BLaER1 treated with 17β-estradiol and CSF1 and Interleukin-3, amounts not matched to agents 10 nM and 100 nM (cell line): ENCODE measurements around the gene AKAP1.
A peak's percentile ranks its signal among the peaks of the same experiment; 100 is the strongest.

Experiments
- H3K27ac ChIP-seq, 11 experiments: shearing (Covaris generic); formaldehyde crosslinking; 2 replicates each; pipeline ENCODE4 v1.8.1; 2022
- H3K27me3 ChIP-seq, 11 experiments: shearing (Covaris generic); formaldehyde crosslinking; 2 replicates each; pipeline ENCODE4 v1.8.1; 2022
- H3K36me3 ChIP-seq, 11 experiments: shearing (Covaris generic); formaldehyde crosslinking; 2 replicates each; pipeline ENCODE4 v1.8.1; 2022
- H3K4me1 ChIP-seq, 10 experiments: shearing (Covaris generic); formaldehyde crosslinking; 2 replicates each; pipeline ENCODE4 v1.8.1; 2022
- H3K4me2 ChIP-seq, 11 experiments: shearing (Covaris generic); formaldehyde crosslinking; 2 replicates each; pipeline ENCODE4 v1.8.1; 2022
- H3K4me3 ChIP-seq, 10 experiments: shearing (Covaris generic); formaldehyde crosslinking; 2 replicates each; pipeline ENCODE4 v1.8.1; 2022
- H3K9ac ChIP-seq, 11 experiments: shearing (Covaris generic); formaldehyde crosslinking; 2 replicates each; pipeline ENCODE4 v1.8.1; 2022
- H3K9me3 ChIP-seq, 11 experiments: shearing (Covaris generic); formaldehyde crosslinking; replicated peaks in 1 of 11; 2 replicates each; pipeline ENCODE4 v1.8.1; 2022
- H4K20me1 ChIP-seq, 11 experiments: shearing (Covaris generic); formaldehyde crosslinking; 2 replicates each; pipeline ENCODE4 v1.8.1; 2022
- Cebpa-rat ChIP-seq, 11 experiments: shearing (Covaris generic); IDR thresholded peaks; 2 replicates each; pipeline ENCODE4 v1.8.1; 2022

AKAP1 gene, protein sequence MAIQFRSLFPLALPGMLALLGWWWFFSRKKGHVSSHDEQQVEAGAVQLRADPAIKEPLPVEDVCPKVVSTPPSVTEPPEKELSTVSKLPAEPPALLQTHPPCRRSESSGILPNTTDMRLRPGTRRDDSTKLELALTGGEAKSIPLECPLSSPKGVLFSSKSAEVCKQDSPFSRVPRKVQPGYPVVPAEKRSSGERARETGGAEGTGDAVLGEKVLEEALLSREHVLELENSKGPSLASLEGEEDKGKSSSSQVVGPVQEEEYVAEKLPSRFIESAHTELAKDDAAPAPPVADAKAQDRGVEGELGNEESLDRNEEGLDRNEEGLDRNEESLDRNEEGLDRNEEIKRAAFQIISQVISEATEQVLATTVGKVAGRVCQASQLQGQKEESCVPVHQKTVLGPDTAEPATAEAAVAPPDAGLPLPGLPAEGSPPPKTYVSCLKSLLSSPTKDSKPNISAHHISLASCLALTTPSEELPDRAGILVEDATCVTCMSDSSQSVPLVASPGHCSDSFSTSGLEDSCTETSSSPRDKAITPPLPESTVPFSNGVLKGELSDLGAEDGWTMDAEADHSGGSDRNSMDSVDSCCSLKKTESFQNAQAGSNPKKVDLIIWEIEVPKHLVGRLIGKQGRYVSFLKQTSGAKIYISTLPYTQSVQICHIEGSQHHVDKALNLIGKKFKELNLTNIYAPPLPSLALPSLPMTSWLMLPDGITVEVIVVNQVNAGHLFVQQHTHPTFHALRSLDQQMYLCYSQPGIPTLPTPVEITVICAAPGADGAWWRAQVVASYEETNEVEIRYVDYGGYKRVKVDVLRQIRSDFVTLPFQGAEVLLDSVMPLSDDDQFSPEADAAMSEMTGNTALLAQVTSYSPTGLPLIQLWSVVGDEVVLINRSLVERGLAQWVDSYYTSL

DNA sequence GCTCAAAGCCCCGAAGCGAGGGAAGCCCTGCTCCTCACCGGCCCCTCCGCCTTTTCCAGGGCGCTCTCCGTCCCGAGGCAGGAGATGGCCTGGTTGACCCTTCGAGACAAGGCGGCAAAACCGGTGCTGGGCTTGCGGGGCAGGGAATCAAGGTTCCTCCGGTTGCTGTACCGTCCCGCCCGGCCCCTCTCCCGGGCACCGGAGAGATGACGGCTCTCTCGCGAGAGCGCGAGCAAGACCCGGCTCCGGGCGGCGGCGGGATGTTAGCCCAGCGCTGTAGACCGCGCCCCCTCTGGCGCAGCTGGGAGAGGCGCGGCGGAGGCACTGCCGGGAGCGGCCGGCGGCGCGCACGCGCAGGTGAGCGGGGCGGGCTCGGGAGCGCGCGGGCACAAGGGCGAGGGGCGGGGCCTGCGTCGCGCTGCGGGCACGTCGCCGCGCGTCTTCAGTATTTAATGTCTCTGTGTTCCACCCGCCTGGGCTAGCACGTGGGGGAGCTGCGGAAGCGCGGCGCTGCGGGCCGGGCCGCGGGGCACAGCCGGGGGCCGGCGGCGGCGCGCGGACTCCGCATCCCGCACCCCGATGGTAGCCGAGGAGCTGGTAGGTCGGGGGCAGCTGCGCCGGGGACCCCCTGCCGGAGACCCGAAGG lies at the start of gene AKAP1:
TSS of gene AKAP1 (plus strand) at position 445 of the 646 bp plus-strand sequence. CDS start 20,219 bp downstream, outside the sequence.
- Histone ChIP-seq H3K4me2 (peak within 1 kb of the TSS; percentile 89 to 99 (median 98)), H3K4me3 (peak within 1 kb of the TSS; percentile 80 to 97 (median 90)), H3K36me3 (peaks cover 0 to 16% (median 0%) of the 10 kb centered on the region in 11 experiments; a peak in 4 of 22 replicates), H3K9me3 (no peaks in the 10 kb centered on the region), H4K20me1 (peaks cover 0 to 47% (median 40%) of the 10 kb centered on the region in 11 experiments; a peak in 20 of 22 replicates), H3K9ac (peak within 1 kb of the TSS; percentile 91 to 97 (median 94)), H3K27ac (peak within 1 kb of the TSS; percentile 88 to 98 (median 93)), H3K27me3 (no peaks in the 10 kb centered on the region), H3K4me1 (peaks cover 51 to 61% (median 54%) of the 10 kb centered on the region in 10 experiments)
- no peak for TF ChIP-seq Cebpa-rat (IDR thresholded peaks at IDR 0.05)

DNA sequence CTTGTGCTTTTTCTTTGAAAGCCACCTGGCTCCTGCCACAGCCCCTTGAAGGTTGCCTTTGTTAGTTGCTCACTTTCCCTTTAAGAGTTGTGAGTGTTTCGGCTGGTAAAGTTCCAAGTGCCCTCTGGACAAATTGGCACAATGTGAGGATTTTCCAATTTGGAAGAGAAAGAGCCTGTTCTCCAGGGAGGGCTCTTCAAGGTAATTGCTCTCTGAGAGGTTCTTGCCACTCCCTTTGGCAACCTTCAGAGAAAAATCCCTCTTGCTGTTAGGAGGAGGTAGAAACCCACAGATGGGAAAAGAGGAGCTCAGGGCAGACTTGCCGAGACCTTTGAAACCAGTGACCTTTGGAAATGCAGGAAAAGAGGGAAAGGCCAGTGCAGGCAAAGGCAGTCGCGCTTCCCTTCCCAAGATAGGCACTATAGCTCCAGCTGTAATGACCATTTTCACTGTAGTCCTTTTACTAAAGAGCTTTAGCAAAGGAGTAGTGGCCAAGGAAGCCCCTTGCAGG lies 49.0 kb upstream of the AKAP1 start:
- H3K4me2 ChIP-seq, result no peak overlapping the region
- H3K9me3 ChIP-seq, result peaks cover 0 to under 1% (median 0%) of the 10 kb centered on the region in 11 experiments; a peak in 2 of 22 replicates
- no peaks in the 10 kb centered on the region for H3K27me3 ChIP-seq
- H3K4me3 ChIP-seq, result no peak overlapping the region
- no peak for TF ChIP-seq Cebpa-rat (IDR thresholded peaks at IDR 0.05)
- no peak overlapping the region for H3K27ac ChIP-seq
- H3K36me3 ChIP-seq, result no peaks in the 10 kb centered on the region
- H3K4me1 ChIP-seq, result peaks cover 0 to 14% (median 0%) of the 10 kb centered on the region in 10 experiments; a peak in 7 of 20 replicates
- H4K20me1 ChIP-seq, result no peaks in the 10 kb centered on the region
- no peak overlapping the region for H3K9ac ChIP-seq

DNA sequence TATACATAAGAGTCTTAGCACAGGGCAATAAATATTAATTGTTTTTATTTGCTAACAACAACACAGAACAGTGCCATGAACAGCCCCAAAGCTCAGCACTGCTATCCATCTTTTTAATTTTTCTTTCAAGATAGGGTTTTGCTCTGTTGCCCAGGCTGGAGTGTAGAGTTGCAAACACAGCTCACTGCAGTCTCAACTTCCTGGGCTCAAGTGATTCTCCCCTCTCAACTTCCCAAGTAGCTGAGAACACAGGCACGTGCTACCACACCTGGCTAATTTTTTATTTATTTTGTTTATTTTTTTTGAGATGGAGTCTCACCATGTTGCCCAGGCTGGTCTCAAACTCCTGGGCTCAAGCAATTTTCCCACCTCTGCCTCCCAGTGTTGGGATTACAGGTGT lies 47.6 kb upstream of the AKAP1 start:
- Histone ChIP-seq H3K4me2 (no peak overlapping the region), H3K4me1 (peaks cover 0 to 13% (median 0%) of the 10 kb centered on the region in 10 experiments; a peak in 7 of 20 replicates), H3K9me3 (no peaks in the 10 kb centered on the region), H3K36me3 (no peaks in the 10 kb centered on the region), H3K4me3 (no peak overlapping the region), H3K27ac (no peak overlapping the region), H3K9ac (no peak overlapping the region), H4K20me1 (no peaks in the 10 kb centered on the region), H3K27me3 (no peaks in the 10 kb centered on the region)
- no peak for TF ChIP-seq Cebpa-rat (IDR thresholded peaks at IDR 0.05)

DNA sequence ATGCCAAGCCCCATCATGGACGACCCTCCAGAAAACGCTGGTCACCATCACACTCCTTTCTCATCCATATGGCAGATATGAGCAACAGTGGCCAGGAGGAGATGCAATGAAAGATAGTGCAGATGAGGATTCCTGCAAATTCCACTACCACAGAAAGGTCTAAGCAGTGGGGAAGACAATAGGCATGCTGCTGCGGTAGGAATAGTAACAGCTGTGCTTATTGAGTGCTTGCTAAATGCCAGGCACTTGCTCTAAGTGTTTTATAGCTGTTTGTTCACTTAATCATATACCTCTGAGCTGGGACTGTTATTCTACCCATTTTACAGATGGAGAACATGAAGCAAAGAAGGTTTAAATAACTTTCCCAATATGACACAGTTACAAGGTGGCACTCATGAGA lies 46.6 kb upstream of the AKAP1 start:
- Histone ChIP-seq H3K27ac (no peak overlapping the region), H3K4me2 (no peak overlapping the region), H3K4me3 (no peak overlapping the region), H4K20me1 (no peaks in the 10 kb centered on the region), H3K9me3 (peaks cover 0 to 3% (median 0%) of the 10 kb centered on the region in 11 experiments; a peak in 1 of 22 replicates), H3K27me3 (peaks cover 0 to 5% (median 3%) of the 10 kb centered on the region in 11 experiments; a peak in 11 of 22 replicates), H3K9ac (no peak overlapping the region), H3K4me1 (peaks cover 0 to 3% (median 0%) of the 10 kb centered on the region in 10 experiments; a peak in 6 of 20 replicates), H3K36me3 (no peaks in the 10 kb centered on the region)
- no peak for TF ChIP-seq Cebpa-rat (IDR thresholded peaks at IDR 0.05)

DNA sequence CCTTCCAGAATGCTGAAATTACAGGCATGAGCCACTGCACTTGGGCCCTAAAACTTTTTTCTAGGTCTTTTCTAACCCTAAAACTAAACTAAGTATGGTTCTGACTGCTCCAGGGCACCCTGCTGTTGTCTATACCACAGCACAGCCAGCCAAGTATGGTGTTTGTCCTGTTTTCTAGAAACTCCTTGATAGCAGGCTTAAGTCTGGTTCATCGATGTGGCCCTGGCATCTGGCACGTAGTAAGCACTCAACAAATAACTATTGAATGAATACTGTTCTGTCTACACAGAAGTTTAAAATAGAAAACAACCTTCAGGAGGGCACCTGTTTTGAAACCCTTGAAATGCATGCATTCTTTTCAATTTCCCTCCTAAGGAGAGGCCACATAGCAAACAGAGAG lies 44.5 kb upstream of the AKAP1 start:
- Histone ChIP-seq H4K20me1 (no peaks in the 10 kb centered on the region), H3K9me3 (peaks cover 0 to 5% (median 0%) of the 10 kb centered on the region in 11 experiments; a peak in 3 of 22 replicates), H3K4me3 (no peak overlapping the region), H3K36me3 (no peaks in the 10 kb centered on the region), H3K4me2 (no peak overlapping the region), H3K4me1 (peaks cover 0 to 6% (median 3%) of the 10 kb centered on the region in 10 experiments; a peak in 17 of 20 replicates), H3K9ac (no peak overlapping the region), H3K27ac (no peak overlapping the region), H3K27me3 (peaks cover 17 to 25% (median 24%) of the 10 kb centered on the region in 11 experiments)
- no peak for TF ChIP-seq Cebpa-rat (IDR thresholded peaks at IDR 0.05)

DNA sequence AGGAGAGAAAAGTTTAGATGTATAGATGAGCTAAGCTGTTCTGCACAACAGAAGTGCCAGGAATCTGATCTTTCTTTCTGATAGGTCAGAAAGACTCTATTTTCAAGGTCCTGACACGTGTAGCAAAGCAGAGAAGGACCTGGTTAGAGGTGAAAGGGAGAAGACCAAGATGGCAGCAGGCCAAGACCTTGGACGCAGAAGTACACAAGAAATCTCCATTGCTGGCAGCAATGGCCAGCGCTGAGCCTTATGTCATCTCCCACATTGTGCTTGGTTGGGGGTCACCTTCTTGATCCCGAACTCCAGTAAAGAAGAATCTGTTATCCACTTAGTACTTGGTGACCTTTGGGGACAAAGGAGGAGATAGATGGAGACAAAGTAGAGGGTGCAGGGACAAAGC lies 41.8 kb upstream of the AKAP1 start:
- Histone ChIP-seq H3K27ac (no peak overlapping the region), H3K9ac (no peak overlapping the region), H3K9me3 (peaks cover 0 to 5% (median 0%) of the 10 kb centered on the region in 11 experiments; a peak in 4 of 22 replicates), H3K27me3 (peaks cover 43 to 52% (median 51%) of the 10 kb centered on the region in 11 experiments), H4K20me1 (peaks cover 0 to 4% (median 0%) of the 10 kb centered on the region in 11 experiments; a peak in 2 of 22 replicates), H3K36me3 (no peaks in the 10 kb centered on the region), H3K4me2 (no peak overlapping the region), H3K4me3 (no peak overlapping the region), H3K4me1 (peaks cover 14 to 25% (median 15%) of the 10 kb centered on the region in 10 experiments)
- no peak for TF ChIP-seq Cebpa-rat (IDR thresholded peaks at IDR 0.05)

DNA sequence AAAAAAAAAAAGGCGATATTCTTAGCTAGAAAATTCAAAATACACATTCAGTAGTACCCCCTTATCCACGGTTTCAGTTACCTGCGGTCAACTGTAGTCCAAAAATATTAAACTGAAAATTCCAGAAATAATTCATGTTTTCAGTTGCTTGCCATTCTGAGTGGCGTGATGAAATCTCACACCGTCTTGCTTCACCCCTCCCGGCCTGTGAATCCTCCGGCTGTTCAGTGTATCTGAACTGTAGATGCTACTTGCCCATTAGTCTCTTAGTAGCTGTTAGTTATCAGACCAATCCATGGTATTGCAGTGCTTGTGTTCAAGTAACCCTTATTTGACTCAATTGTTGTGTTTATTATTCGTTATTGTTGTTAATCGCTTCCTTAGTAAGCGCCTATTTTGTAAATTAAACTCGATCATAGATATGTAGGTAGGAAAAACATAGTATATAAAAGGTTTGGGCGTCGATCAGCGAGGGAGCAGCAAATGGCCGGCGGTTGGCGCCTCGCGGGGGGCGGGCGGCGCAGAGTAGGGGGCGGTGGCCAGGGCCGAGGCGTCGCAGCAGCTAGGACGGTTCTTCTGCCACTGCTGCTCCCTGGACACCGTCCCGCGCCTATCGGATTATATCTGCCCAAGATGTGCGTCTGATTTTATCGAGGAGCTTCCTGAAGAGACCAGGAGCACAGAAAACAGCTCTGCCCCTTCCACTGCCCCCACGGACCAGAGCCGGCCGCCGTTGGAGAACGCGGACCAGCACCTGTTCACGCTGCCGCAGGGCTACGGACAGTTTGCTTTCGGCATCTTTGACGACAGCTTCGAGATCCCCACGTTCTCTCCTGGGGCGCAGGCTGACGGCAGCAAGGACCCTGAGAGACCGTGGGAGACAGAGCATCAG lies 39.8 kb upstream of the AKAP1 start:
- Histone ChIP-seq H3K9ac (peak overlapping the region in 6 of 11 experiments; percentile 14 to 70 (median 34); a peak in 7 of 22 replicates), H3K4me2 (peak overlapping the region; percentile 66 to 96 (median 86)), H3K27ac (peak overlapping the region in 2 of 11 experiments; percentile 59 to 62; a peak in 2 of 22 replicates), H3K9me3 (peaks cover 0 to 5% (median 0%) of the 10 kb centered on the region in 11 experiments; a peak in 4 of 22 replicates), H3K4me1 (peaks cover 14 to 25% (median 15%) of the 10 kb centered on the region in 10 experiments), H3K4me3 (peak overlapping the region; percentile 46 to 64 (median 52)), H4K20me1 (peaks cover 0 to 4% (median 0%) of the 10 kb centered on the region in 11 experiments; a peak in 2 of 22 replicates), H3K36me3 (no peaks in the 10 kb centered on the region), H3K27me3 (peaks cover 43 to 55% (median 53%) of the 10 kb centered on the region in 11 experiments)
- TF ChIP-seq Cebpa-rat (IDR thresholded peaks at IDR 0.05), result no peak
